ENCODE data around the gene ITPR1.

The ITPR1 gene

DNA sequence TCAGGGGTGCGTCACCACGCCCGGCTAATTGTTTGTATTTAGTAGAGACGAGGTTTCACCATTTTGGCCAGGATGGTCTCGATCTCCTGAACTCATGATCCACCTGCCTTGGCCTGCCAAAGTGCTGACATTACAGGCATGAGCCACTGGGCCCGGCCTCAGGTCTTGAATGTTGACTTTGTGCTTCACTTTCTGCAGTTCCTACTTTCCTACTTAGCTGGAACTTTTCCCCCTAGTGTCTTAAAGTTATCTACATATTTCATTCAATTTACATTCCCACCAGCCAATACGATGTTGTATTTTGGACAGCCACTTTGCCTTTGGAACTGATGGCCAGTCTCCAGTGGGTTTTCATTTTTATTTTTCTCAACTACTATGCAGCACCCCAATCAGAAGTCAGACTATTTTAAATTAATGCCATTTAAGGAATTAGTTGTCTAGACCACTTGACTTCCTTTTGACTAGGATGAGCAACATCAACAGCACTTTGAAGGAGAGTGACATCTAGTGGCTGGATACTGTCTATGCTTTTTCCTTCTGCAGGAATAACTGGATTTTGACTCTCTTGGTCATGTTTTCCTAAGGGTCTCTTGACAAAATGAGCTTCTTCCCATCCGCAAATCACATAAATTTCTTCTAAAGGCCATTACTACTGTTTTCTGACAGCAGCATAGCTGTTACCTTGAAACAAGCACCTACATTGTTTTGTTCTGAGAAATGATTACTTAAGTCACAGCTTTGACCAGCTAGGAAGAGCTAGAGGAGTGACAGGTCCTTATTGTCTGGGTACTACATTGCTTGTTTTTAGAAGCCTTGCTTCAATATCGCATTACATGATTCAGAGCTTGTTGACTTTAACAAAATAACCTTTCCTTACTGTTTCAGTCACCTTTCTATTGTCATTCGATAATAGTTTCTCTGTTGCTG, 140.2 kb downstream of the ITPR1 start:
- no peak overlapping the region for H3K4me3 ChIP-seq (ENCODE audit: low read depth, low read length)
- DNase-seq, result peak; percentile 55
- TF ChIP-seq, protein P1, sequence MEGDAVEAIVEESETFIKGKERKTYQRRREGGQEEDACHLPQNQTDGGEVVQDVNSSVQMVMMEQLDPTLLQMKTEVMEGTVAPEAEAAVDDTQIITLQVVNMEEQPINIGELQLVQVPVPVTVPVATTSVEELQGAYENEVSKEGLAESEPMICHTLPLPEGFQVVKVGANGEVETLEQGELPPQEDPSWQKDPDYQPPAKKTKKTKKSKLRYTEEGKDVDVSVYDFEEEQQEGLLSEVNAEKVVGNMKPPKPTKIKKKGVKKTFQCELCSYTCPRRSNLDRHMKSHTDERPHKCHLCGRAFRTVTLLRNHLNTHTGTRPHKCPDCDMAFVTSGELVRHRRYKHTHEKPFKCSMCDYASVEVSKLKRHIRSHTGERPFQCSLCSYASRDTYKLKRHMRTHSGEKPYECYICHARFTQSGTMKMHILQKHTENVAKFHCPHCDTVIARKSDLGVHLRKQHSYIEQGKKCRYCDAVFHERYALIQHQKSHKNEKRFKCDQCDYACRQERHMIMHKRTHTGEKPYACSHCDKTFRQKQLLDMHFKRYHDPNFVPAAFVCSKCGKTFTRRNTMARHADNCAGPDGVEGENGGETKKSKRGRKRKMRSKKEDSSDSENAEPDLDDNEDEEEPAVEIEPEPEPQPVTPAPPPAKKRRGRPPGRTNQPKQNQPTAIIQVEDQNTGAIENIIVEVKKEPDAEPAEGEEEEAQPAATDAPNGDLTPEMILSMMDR (IDR thresholded peaks at IDR 0.05; ENCODE audit: low read depth, low read length, missing control alignments), result peak; percentile 78
- in situ Hi-C loops (cut with HindIII; ENCODE audit: low pct_ligation_motif_present, low sequenced_read_pairs), result no loop called here
- no peaks in the 10 kb centered on the region for H3K27me3 ChIP-seq (replicated peaks)
- H3K27ac ChIP-seq, result no peak overlapping the region
- no peaks in the 10 kb centered on the region for H3K36me3 ChIP-seq (replicated peaks)

- in situ Hi-C loops (cut with HindIII; ENCODE audit: low pct_ligation_motif_present, low sequenced_read_pairs), result no loop called here
- no peak for DNase-seq
- H3K4me3 ChIP-seq (ENCODE audit: low read depth, low read length), result no peak overlapping the region
- no peak overlapping the region for H3K27ac ChIP-seq
- no peaks in the 10 kb centered on the region for H3K27me3 ChIP-seq (replicated peaks)
- TF ChIP-seq, protein P1 (IDR thresholded peaks at IDR 0.05; ENCODE audit: low read depth, low read length, missing control alignments), result no peak
- no peaks in the 10 kb centered on the region for H3K36me3 ChIP-seq (replicated peaks)
These were observed 141.7 kb downstream of the ITPR1 start for GRCh38 chr3:4634894-4635293.

DNA sequence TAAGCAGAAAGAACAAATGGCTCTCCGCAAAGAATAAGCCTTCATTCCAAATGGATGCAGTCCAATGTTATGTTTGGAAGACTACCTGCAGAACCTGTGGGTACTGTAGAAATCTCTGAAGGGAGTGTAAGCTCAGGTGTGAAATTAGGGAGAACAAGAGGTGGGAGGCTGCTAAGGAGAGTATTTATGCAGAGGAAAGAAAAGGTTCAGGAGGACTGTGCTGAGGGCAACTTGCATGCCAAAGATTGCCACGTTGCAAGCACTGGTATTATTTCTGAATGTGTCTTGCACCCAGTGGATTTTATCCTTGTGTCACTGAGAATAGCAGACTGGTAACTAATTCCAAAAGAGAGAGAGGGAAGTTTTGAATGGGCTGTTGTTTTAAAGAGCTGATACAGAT, 144.1 kb downstream of the ITPR1 start:
- Histone ChIP-seq H3K36me3 (replicated peaks) (no peaks in the 10 kb centered on the region), H3K27ac (no peak overlapping the region), H3K4me3 (ENCODE audit: low read depth, low read length) (no peak overlapping the region), H3K27me3 (replicated peaks) (no peaks in the 10 kb centered on the region)
- DNase-seq, result no peak
- TF ChIP-seq, protein P1 (IDR thresholded peaks at IDR 0.05; ENCODE audit: low read depth, low read length, missing control alignments), result no peak
- in situ Hi-C loops (cut with HindIII; ENCODE audit: low pct_ligation_motif_present, low sequenced_read_pairs), result no loop called here

DNA sequence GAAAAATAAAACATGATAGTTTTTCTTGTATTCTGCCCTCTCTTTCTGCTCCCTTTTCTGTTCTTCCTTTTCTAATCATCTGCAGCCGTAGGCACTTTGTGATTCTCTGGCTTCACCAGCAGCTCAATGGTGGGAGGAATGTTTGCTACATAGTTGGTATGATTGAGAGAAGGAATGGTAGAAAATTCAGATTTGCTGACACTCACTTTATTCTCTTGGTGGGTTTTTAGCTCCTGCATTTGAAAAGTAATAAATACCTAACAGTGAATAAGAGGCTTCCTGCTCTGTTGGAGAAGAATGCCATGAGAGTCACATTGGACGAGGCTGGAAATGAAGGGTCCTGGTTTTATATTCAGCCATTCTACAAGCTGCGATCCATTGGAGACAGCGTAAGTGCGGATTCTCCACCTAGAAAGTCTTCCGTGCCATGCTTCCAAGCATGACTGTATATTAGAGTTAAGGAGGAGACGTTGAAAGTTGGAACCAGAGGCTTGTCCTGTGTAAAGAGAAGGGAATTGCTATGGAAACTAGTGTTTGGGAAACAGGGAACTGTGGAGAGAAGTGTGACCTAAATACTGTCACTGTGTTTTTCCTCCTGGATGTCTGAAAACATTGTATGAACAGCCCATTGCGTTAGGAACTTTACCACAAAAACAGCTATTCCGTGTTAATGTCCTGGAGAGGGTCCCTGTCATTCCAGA, 148.9 kb downstream of the ITPR1 start:
- TF ChIP-seq, protein P1 (IDR thresholded peaks at IDR 0.05; ENCODE audit: low read depth, low read length, missing control alignments), result no peak
- Histone ChIP-seq H3K27me3 (replicated peaks) (no peaks in the 10 kb centered on the region), H3K36me3 (replicated peaks) (no peaks in the 10 kb centered on the region), H3K27ac (no peak overlapping the region), H3K4me3 (ENCODE audit: low read depth, low read length) (no peak overlapping the region)
- in situ Hi-C loops (cut with HindIII; ENCODE audit: low pct_ligation_motif_present, low sequenced_read_pairs), result no loop called here
- DNase-seq, result no peak

- H3K36me3 ChIP-seq (replicated peaks), result no peaks in the 10 kb centered on the region
- TF ChIP-seq, protein P1 (IDR thresholded peaks at IDR 0.05; ENCODE audit: low read depth, low read length, missing control alignments), result no peak
These were observed 149.5 kb downstream of the ITPR1 start for GRCh38 chr3:4642611-4643010.

More at GRCh38 chr3:4642611-4643010, 149.5 kb downstream of the ITPR1 start:
- no peak overlapping the region for H3K4me3 ChIP-seq (ENCODE audit: low read depth, low read length)
- in situ Hi-C loops (cut with HindIII; ENCODE audit: low pct_ligation_motif_present, low sequenced_read_pairs), result no loop called here
- no peaks in the 10 kb centered on the region for H3K27me3 ChIP-seq (replicated peaks)
- no peak for DNase-seq
- H3K27ac ChIP-seq, result no peak overlapping the region
